ENCODE results near the gene KLRK1. TPM values are rescaled to one million over a fixed set of nuclear protein-coding genes. Genes with fewer than 3 reads are reported as not detected.
"Not testable (repeated sequence)": the region's sequence is repeated elsewhere in the genome, so short reads cannot be mapped to it uniquely, and the experiment has no call there.

Gene KLRK1
- total RNA-seq, 2 donors from 2014 or later: 0.59 to 2.8 TPM

GRCh38 chr12:10400829-10401228 is 11.0 kb upstream of the KLRK1 start:
- H3K4me1 ChIP-seq (replicated peaks): no peaks in the 10 kb centered on the region
- TF ChIP-seq CTCF (IDR thresholded peaks at IDR 0.05) (no peak), POLR2A (IDR thresholded peaks at IDR 0.05) (no peak), POLR2AphosphoS5 (IDR thresholded peaks at IDR 0.05) (no peak)
- no peaks in the 10 kb centered on the region for H3K36me3 ChIP-seq
- H3K27me3 ChIP-seq (replicated peaks; ENCODE audit: insufficient read depth): no peaks in the 10 kb centered on the region
- DNase-seq (ENCODE audit: low spot score): no peak
- no peaks in the 10 kb centered on the region for H3K9me3 ChIP-seq
- H3K27ac ChIP-seq: no peak overlapping the region
- intact Hi-C loops (cut with DNase I): no loop called here
- no peak overlapping the region for H3K4me3 ChIP-seq

DNA sequence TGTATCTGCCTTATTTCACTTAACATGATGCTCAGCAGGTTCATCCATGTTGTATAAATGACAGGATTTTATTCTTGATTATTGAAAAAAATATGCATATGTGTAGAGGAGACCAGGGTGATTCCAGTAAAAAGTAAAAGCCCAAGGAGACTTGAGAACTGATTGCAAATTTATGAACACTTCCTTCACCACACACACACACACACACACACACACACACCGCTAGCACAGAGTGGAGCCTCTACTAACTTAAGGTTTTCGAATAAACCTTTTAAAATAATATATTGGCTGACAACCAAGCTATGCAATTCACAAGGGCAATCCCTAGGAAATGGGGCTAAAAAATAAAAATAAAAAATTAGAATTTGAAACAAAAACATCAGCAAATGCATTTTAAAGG is 8.3 kb upstream of the KLRK1 start:
- Histone ChIP-seq H3K9me3 (no peaks in the 10 kb centered on the region), H3K36me3 (no peaks in the 10 kb centered on the region), H3K27ac (no peak overlapping the region), H3K4me3 (no peak overlapping the region), H3K27me3 (replicated peaks; ENCODE audit: insufficient read depth) (no peaks in the 10 kb centered on the region), H3K4me1 (replicated peaks) (peaks cover 4% of the 10 kb centered on the region)
- DNase-seq (ENCODE audit: low spot score): no peak
- TF ChIP-seq CTCF (IDR thresholded peaks at IDR 0.05) (no peak), POLR2A (IDR thresholded peaks at IDR 0.05) (no peak), POLR2AphosphoS5 (IDR thresholded peaks at IDR 0.05) (no peak)
- intact Hi-C loops (cut with DNase I): no loop called here
- 90% methylated on average over 2 of the region's 2 CpGs for WGBS

- H3K9me3 ChIP-seq: no peaks in the 10 kb centered on the region
- no peak overlapping the region for H3K27ac ChIP-seq
- WGBS: 66% methylated on average over 2 of the region's 2 CpGs
- no peak overlapping the region for H3K4me3 ChIP-seq
- no peak for DNase-seq (ENCODE audit: low spot score)
- H3K27me3 ChIP-seq (replicated peaks; ENCODE audit: insufficient read depth): no peaks in the 10 kb centered on the region
- no peaks in the 10 kb centered on the region for H3K36me3 ChIP-seq
- intact Hi-C loops (cut with DNase I): no loop called here
- peaks cover 4% of the 10 kb centered on the region for H3K4me1 ChIP-seq (replicated peaks)
- TF ChIP-seq CTCF (IDR thresholded peaks at IDR 0.05): no peak
- TF ChIP-seq POLR2AphosphoS5 (IDR thresholded peaks at IDR 0.05): no peak
- TF ChIP-seq POLR2A (IDR thresholded peaks at IDR 0.05): no peak
These were observed 7.5 kb upstream of the KLRK1 start for GRCh38 chr12:10397296-10397695.

DNA sequence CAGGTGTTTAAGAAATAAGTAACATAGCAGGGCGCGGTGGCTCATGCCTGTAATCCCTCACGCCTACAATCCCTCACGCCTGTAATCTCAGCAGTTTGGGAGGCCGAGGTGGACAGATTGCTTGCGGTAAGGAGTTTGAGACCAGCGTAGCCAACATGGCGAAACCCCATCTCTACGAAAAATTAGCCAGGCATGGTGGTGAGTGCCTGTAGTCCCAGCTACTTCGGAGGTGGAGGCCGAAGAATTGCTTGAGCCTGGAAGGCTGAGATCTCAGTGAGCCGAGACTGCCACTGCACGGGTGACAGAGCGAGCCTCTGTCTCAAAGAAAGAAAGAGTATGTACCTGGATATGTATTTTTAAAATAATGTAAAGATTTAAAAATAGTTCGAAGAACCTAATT is 6.3 kb upstream of the KLRK1 start:
- H3K9me3 ChIP-seq; H3K27me3 ChIP-seq (replicated peaks; ENCODE audit: insufficient read depth); H3K4me3 ChIP-seq; DNase-seq (ENCODE audit: low spot score); H3K36me3 ChIP-seq; H3K4me1 ChIP-seq (replicated peaks); intact Hi-C loops (cut with DNase I): not testable (repeated sequence)
- peak overlapping the region; percentile 71 to 77 for H3K27ac ChIP-seq
- WGBS: 90% methylated on average over 15 of the region's 15 CpGs

DNA sequence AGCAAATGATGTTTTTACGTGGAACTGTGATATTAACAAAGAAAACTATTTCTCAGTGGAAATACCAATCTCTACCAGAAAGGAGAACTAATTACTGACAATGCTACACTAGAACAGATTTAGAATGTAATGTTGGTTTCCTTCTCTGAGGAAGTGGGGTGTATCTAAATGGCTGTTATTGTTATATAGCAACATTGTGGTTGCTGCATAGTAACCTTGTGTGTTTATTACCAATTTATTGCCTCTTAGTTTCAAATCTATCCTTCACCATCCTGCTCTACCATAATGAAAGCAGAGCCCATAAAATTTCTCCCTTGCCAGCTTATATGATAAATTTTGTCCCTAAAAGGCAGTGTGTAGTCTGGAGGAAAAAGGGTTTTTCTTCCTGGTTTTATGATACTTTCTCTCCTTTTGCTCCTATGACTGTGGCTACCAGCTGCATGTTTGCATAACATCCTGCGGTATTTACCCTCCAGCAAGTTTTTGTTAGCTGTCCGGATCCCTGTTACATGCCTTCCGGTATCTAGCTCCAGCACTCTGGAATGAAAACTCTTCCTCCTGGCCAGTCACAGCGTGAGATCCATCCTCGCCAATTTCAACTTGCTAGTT is 5.7 kb upstream of the KLRK1 start:
- H3K36me3 ChIP-seq: no peaks in the 10 kb centered on the region
- peak overlapping the region; percentile 71 to 77 for H3K27ac ChIP-seq
- H3K9me3 ChIP-seq: no peaks in the 10 kb centered on the region
- TF ChIP-seq CTCF (IDR thresholded peaks at IDR 0.05) (no peak), POLR2A (IDR thresholded peaks at IDR 0.05) (no peak), POLR2AphosphoS5 (IDR thresholded peaks at IDR 0.05) (peak; percentile 86)
- no peak overlapping the region for H3K4me3 ChIP-seq
- DNase-seq (ENCODE audit: low spot score): peak; percentile 75
- H3K4me1 ChIP-seq (replicated peaks): peaks cover 4% of the 10 kb centered on the region
- no peaks in the 10 kb centered on the region for H3K27me3 ChIP-seq (replicated peaks; ENCODE audit: insufficient read depth)
- 16% methylated on average over 6 of the region's 6 CpGs for WGBS
- intact Hi-C loops (cut with DNase I): no loop called here

GRCh38 chr12:10394531-10395152 is 4.8 kb upstream of the KLRK1 start:
- H3K27ac ChIP-seq: peak overlapping the region; percentile 71 to 77
- H3K4me1 ChIP-seq (replicated peaks); H3K9me3 ChIP-seq; intact Hi-C loops (cut with DNase I); H3K36me3 ChIP-seq; H3K27me3 ChIP-seq (replicated peaks; ENCODE audit: insufficient read depth); H3K4me3 ChIP-seq; DNase-seq (ENCODE audit: low spot score): not testable (repeated sequence)
- 74% methylated on average over 11 of the region's 11 CpGs for WGBS

Data from prostate gland (tissue), 2 donors.